ENCODE measurements around the gene HOMER3. TPM values are rescaled to one million over a fixed set of nuclear protein-coding genes. Genes with fewer than 3 reads are reported as not detected.

HOMER3 gene
- total and polyA plus RNA-seq, 2 experiments from 2014 or later, result 16.7 to 38.4 TPM

- TF ChIP-seq ZNF462 (CRISPR knock-in tag; IDR thresholded peaks at IDR 0.05), result no peak
- TF ChIP-seq EZH2phosphoT487 (IDR thresholded peaks at IDR 0.05; ENCODE audit: unreplicated experiment), result no peak
- TF ChIP-seq REST (IDR thresholded peaks at IDR 0.05; ENCODE audit: unreplicated experiment), result no peak
- TF ChIP-seq STAT1 (IDR thresholded peaks at IDR 0.05; ENCODE audit: unreplicated experiment), result no peak
- no peak for TF ChIP-seq CREB1 (CRISPR knock-in tag; IDR thresholded peaks at IDR 0.05; ENCODE audit: low read depth)
- no peak for TF ChIP-seq EZH2 (IDR thresholded peaks at IDR 0.05; ENCODE audit: low read depth, unreplicated experiment)
- no peak for TF ChIP-seq JUNB (IDR thresholded peaks at IDR 0.05; ENCODE audit: unreplicated experiment)
- TF ChIP-seq ZNF114 (CRISPR knock-in tag; IDR thresholded peaks at IDR 0.05), result no peak
- TF ChIP-seq POLR2AphosphoS5 (IDR thresholded peaks at IDR 0.05; ENCODE audit: low read depth), result no peak
Observed at GRCh38 chr19:18881491-18881890, 59.5 kb downstream of the HOMER3 start (continued).

Data from GM23338 (cell line).